WI38 (cell line): ENCODE results near the gene PRKCB.
A peak's percentile ranks its signal among the peaks of the same experiment; 100 is the strongest.

Experiments
- H3K4me3 ChIP-seq: 2 replicates; pipeline ENCODE4 v1.5.1; 2011; ENCODE audit warnings: low read depth, mild to moderate bottlenecking, control low read depth, low read length
- CTCF ChIP-seq: IDR thresholded peaks from 2 replicates; pipeline ENCODE4 v1.5.1; 2012; ENCODE audit warnings: low read depth, mild to moderate bottlenecking, control low read depth, low read length

Gene PRKCB

GRCh38 chr16:23835390-23836077 is at the start of gene PRKCB:
Gene PRKCB (plus strand): TSS chr16:23835983.
- no peak for TF ChIP-seq CTCF
- H3K4me3 ChIP-seq = no peak within 1 kb of the TSS

GRCh38 chr16:23786964-23787561 is 48.7 kb upstream of the PRKCB start:
- no peak overlapping the region for H3K4me3 ChIP-seq
- TF ChIP-seq CTCF = no peak

GRCh38 chr16:23788685-23789084 is 47.1 kb upstream of the PRKCB start:
- H3K4me3 ChIP-seq = no peak overlapping the region
- no peak for TF ChIP-seq CTCF

GRCh38 chr16:23795378-23795777 is 40.4 kb upstream of the PRKCB start:
- no peak for TF ChIP-seq CTCF
- H3K4me3 ChIP-seq = no peak overlapping the region

GRCh38 chr16:23796941-23797340 is 38.8 kb upstream of the PRKCB start:
- H3K4me3 ChIP-seq = no peak overlapping the region
- TF ChIP-seq CTCF = no peak

GRCh38 chr16:23801378-23801777 is 34.4 kb upstream of the PRKCB start:
- peak; percentile 71 for TF ChIP-seq CTCF
- no peak overlapping the region for H3K4me3 ChIP-seq

GRCh38 chr16:23802776-23803175 is 33.0 kb upstream of the PRKCB start:
- TF ChIP-seq CTCF = no peak
- no peak overlapping the region for H3K4me3 ChIP-seq
